CD4-positive, alpha-beta T cell treated with Interleukin-12 subunit alpha and Interleukin-12 subunit beta, for 1 hour (primary cell): ENCODE measurements around the gene PRKD2.

Experiments
- DNase-seq: peaks from one replicate; pipeline ENCODE4 v3.0.0-alpha.2; 2020

The PRKD2 gene

GRCh38 chr19:46739290-46739771 lies 22.4 kb upstream of the PRKD2 start:
- no peak for DNase-seq

- DNase-seq = no peak
These were observed 20.9 kb upstream of the PRKD2 start for GRCh38 chr19:46737761-46738171.

- no peak for DNase-seq
These were observed 20.4 kb upstream of the PRKD2 start for GRCh38 chr19:46737298-46737654.

- no peak for DNase-seq
These were observed 19.8 kb upstream of the PRKD2 start for GRCh38 chr19:46736531-46737297.

GRCh38 chr19:46733690-46734292 lies 16.9 kb upstream of the PRKD2 start:
- DNase-seq = no peak

GRCh38 chr19:46732966-46733689 lies 16.2 kb upstream of the PRKD2 start:
- DNase-seq = no peak

- no peak for DNase-seq
These were observed 15.4 kb upstream of the PRKD2 start for GRCh38 chr19:46732172-46732938.

- no peak for DNase-seq
These were observed 14.7 kb upstream of the PRKD2 start for GRCh38 chr19:46731584-46731983.

GRCh38 chr19:46731007-46731501 lies 14.1 kb upstream of the PRKD2 start:
- peak; percentile 27 for DNase-seq

- DNase-seq = no peak
These were observed 13.7 kb upstream of the PRKD2 start for GRCh38 chr19:46730595-46730994.

GRCh38 chr19:46730187-46730586 lies 13.3 kb upstream of the PRKD2 start:
- DNase-seq = no peak

GRCh38 chr19:46729696-46730095 lies 12.8 kb upstream of the PRKD2 start:
- DNase-seq = no peak

- DNase-seq = peak; percentile 84
These were observed 11.9 kb upstream of the PRKD2 start for GRCh38 chr19:46728693-46729339.

GRCh38 chr19:46728208-46728607 lies 11.3 kb upstream of the PRKD2 start:
- no peak for DNase-seq

- no peak for DNase-seq
These were observed 10.8 kb upstream of the PRKD2 start for GRCh38 chr19:46727757-46728156.

- no peak for DNase-seq
These were observed 10.1 kb upstream of the PRKD2 start for GRCh38 chr19:46726971-46727501.

GRCh38 chr19:46726551-46726950 lies 9.6 kb upstream of the PRKD2 start:
- DNase-seq = no peak

GRCh38 chr19:46725859-46726393 lies 9.0 kb upstream of the PRKD2 start:
- DNase-seq = no peak

GRCh38 chr19:46725036-46725820 lies 8.3 kb upstream of the PRKD2 start:
- no peak for DNase-seq

- no peak for DNase-seq
These were observed 7.6 kb upstream of the PRKD2 start for GRCh38 chr19:46724468-46724867.

GRCh38 chr19:46723471-46723870 lies 6.6 kb upstream of the PRKD2 start:
- no peak for DNase-seq
